Measurements from ENCODE around the gene SPPL2A. TPM values are rescaled to one million over a fixed set of nuclear protein-coding genes. Genes with fewer than 3 reads are reported as not detected.
A peak's percentile ranks its signal among the peaks of the same experiment; 100 is the strongest.

SPPL2A gene
- total and polyA plus RNA-seq, 9 of the 15 experiments (the other 6 are each of a cell fraction or from before 2014, with no cell fraction given): 9.8 to 66.1 (median 38.0) TPM

- TF ChIP-seq ZC3H4 (CRISPR knock-in tag; IDR thresholded peaks at IDR 0.05; ENCODE audit: borderline replicate concordance): no peak
- no peak for TF ChIP-seq ZBTB17 (CRISPR knock-in tag; IDR thresholded peaks at IDR 0.05)
- TF ChIP-seq ZFX (CRISPR knock-in tag; IDR thresholded peaks at IDR 0.05): no peak
- TF ChIP-seq, protein P1, sequence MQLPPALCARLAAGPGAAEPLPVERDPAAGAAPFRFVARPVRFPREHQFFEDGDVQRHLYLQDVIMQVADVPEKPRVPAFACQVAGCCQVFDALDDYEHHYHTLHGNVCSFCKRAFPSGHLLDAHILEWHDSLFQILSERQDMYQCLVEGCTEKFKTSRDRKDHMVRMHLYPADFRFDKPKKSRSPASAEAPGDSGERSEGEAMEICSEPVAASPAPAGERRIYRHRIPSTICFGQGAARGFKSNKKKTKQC (CRISPR knock-in tag; IDR thresholded peaks at IDR 0.05): no peak
- no peak for TF ChIP-seq EHMT2 (IDR thresholded peaks at IDR 0.05)
- TF ChIP-seq HDAC8 (tag; IDR thresholded peaks at IDR 0.05): no peak
- no peak for TF ChIP-seq SETDB1 (IDR thresholded peaks at IDR 0.05; ENCODE audit: low read length)
- TF ChIP-seq POLR2A (conservative IDR thresholded peaks at IDR 0.05): no peak; the same call in none of the 2 replicates
- TF ChIP-seq, protein P2, sequence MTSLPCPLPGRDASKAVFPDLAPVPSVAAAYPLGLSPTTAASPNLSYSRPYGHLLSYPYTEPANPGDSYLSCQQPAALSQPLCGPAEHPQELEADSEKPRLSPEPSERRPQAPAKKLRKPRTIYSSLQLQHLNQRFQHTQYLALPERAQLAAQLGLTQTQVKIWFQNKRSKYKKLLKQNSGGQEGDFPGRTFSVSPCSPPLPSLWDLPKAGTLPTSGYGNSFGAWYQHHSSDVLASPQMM (CRISPR knock-in tag; IDR thresholded peaks at IDR 0.05): no peak
- no peak for TF ChIP-seq ZNF778 (CRISPR knock-in tag; IDR thresholded peaks at IDR 0.05)
- TF ChIP-seq ZNF780A (CRISPR knock-in tag; IDR thresholded peaks at IDR 0.05): no peak
- no peak for TF ChIP-seq ZNF79 (CRISPR knock-in tag; IDR thresholded peaks at IDR 0.05; ENCODE audit: low read depth)
- TF ChIP-seq, protein P3, sequence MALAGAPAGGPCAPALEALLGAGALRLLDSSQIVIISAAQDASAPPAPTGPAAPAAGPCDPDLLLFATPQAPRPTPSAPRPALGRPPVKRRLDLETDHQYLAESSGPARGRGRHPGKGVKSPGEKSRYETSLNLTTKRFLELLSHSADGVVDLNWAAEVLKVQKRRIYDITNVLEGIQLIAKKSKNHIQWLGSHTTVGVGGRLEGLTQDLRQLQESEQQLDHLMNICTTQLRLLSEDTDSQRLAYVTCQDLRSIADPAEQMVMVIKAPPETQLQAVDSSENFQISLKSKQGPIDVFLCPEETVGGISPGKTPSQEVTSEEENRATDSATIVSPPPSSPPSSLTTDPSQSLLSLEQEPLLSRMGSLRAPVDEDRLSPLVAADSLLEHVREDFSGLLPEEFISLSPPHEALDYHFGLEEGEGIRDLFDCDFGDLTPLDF (CRISPR knock-in tag; IDR thresholded peaks at IDR 0.05): peak; percentile 62; the same call in 1 of the 2 replicates
- TF ChIP-seq GATA2 (CRISPR knock-in tag; IDR thresholded peaks at IDR 0.05): peak; percentile 50; the same call in 1 of the 2 replicates
- TF ChIP-seq XRCC3 (IDR thresholded peaks at IDR 0.05): no peak
- TF ChIP-seq ZNF586 (CRISPR knock-in tag; conservative IDR thresholded peaks at IDR 0.05): no peak
- TF ChIP-seq SNIP1 (IDR thresholded peaks at IDR 0.05; ENCODE audit: low read depth): no peak
- no peak for TF ChIP-seq ZNF655 (CRISPR knock-in tag; IDR thresholded peaks at IDR 0.05)
- no peak for TF ChIP-seq RAD51 (IDR thresholded peaks at IDR 0.05; ENCODE audit: borderline replicate concordance, low read depth)
- no peak for TF ChIP-seq HCFC1 (IDR thresholded peaks at IDR 0.05; ENCODE audit: low read depth, low read length)
- no peak for TF ChIP-seq HMG20A (CRISPR knock-in tag; conservative IDR thresholded peaks at IDR 0.05)
- TF ChIP-seq NFE2L1 (tag; IDR thresholded peaks at IDR 0.05; ENCODE audit: borderline replicate concordance, low read depth): no peak
- no peak for TF ChIP-seq ZNF311 (CRISPR knock-in tag; IDR thresholded peaks at IDR 0.05)
- TF ChIP-seq ZNF41 (CRISPR knock-in tag; conservative IDR thresholded peaks at IDR 0.05): no peak
- no peak for TF ChIP-seq RAD21 (CRISPR knock-in tag; conservative IDR thresholded peaks at IDR 0.05 in 1 of 2, IDR thresholded peaks at IDR 0.05 in 1 of 2)
- TF ChIP-seq, protein P4, sequence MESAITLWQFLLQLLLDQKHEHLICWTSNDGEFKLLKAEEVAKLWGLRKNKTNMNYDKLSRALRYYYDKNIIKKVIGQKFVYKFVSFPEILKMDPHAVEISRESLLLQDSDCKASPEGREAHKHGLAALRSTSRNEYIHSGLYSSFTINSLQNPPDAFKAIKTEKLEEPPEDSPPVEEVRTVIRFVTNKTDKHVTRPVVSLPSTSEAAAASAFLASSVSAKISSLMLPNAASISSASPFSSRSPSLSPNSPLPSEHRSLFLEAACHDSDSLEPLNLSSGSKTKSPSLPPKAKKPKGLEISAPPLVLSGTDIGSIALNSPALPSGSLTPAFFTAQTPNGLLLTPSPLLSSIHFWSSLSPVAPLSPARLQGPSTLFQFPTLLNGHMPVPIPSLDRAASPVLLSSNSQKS (CRISPR knock-in tag; IDR thresholded peaks at IDR 0.05): no peak
- TF ChIP-seq DNMT1 (IDR thresholded peaks at IDR 0.05): no peak
- no peak for TF ChIP-seq CREBBP (IDR thresholded peaks at IDR 0.05; ENCODE audit: low read depth, low read length)
- no peak for TF ChIP-seq CBX1 (IDR thresholded peaks at IDR 0.05; ENCODE audit: low read depth)
These were observed 79.5 kb downstream of the SPPL2A start (continued) for GRCh38 chr15:50685976-50686468.
